ENCODE data around the gene CARNS1.
A peak's percentile ranks its signal among the peaks of the same experiment; 100 is the strongest.

The CARNS1 gene, protein sequence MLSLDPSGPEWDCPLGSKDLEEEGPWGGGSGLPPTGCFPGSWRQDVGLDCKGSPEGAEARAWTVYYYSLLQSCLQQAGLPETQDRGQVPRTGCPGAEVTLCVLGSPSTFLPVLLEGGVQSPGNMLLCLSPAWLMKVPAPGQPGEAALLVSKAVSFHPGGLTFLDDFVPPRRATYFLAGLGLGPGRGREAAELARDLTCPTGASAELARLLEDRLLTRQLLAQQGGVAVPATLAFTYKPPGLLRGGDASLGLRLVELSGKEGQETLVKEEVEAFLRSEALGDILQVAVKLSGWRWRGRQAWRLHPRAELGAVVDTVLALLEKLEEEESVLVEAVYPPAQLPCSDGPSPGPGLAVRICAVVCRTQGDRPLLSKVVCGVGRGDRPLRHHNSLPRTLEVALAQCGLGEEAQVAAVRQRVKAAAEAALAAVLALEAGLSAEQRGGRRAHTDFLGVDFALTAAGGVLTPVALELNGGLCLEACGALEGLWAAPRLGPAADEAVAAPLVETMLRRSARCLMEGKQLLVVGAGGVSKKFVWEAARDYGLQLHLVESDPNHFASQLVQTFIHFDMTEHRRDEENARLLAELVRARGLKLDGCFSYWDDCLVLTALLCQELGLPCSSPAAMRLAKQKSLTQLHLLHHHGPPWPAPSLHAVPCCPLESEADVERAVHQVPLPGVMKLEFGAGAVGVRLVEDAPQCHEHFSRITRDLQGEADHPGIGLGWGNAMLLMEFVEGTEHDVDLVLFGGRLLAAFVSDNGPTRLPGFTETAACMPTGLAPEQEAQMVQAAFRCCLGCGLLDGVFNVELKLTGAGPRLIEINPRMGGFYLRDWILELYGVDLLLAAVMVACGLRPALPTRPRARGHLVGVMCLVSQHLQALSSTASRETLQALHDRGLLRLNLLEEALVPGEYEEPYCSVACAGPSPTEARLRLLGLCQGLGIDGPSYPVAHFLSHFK

DNA sequence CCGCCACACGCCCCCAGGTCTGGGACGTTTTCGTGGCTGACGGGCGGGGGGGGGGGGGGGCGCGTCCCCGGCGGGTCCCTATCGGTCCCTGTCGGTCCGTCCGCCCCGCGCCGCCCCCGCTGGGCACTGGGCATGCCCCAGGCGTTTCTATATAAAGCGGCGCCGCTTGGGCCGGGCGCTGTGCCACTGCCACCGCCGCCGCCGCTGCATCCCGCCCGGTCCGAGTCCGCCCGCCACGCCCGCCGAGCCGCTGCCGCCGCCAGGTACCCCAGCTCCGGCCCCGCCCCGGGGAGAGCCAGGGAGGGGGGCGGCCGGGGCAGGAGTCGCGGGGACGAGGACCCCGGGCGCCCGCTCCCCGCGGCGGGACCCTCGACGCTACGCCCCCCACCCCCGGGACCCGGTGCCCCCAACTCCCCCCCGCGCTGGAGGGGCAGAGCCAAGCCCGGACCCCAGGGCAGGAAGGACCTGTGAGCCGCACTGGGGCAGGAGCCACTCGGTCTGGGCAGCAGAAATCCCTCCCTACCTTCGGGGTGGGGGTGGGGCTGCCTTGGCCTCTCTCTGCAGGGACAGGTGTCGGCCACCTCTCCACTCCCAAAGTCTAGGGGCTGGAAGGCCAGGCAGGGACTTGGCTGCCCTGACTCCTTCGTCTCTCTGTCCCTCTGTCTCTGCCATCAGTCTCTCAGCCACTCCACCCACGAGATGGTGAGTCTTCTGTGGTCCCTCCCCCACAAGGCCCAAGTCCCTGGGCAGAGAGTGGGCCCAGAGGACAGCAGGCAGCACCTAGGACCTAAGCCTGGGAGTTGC lies at the start of gene CARNS1:
Gene CARNS1 (plus strand): TSS at position 178 of the 804 bp plus-strand sequence. CDS start 522 bp downstream, at position 700.
- no peak for DNase-seq (ENCODE audit: low spot score)

DNA sequence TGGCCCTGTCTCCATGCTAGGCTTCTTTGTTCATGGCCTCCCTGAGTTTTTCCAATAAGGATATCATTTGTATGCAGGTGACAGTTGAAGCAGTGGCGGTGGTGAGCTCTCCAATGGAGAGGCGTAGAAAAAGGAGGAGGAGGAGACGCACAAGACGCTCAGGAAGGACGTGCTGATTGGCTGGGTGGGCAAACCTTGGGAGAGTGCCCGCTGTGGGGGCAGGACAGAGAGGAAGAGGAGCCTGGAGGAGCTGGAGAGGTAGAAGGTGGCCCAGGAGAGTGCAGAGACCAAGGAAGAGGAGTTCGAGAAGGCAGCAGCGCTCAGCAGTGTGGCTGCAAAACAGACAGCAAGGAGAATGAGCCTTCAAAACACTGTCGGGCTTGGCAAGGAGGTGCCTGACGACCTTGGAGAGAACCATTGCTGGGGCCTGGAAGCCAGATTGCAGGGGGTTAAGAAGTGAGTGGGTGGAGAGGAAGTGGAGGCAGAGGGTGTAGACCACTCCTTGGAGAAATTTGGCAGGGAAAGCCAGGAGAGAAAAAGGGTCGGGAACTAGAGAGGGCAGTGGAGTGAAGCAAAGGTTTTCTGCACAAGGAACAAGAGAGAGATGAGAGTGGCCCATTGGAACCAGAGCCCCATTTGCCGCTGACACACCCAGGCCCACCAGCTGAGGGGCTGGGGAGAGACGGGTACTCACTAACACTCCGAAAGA lies 49.6 kb upstream of the CARNS1 start:
- DNase-seq (ENCODE audit: low spot score), result no peak

DNA sequence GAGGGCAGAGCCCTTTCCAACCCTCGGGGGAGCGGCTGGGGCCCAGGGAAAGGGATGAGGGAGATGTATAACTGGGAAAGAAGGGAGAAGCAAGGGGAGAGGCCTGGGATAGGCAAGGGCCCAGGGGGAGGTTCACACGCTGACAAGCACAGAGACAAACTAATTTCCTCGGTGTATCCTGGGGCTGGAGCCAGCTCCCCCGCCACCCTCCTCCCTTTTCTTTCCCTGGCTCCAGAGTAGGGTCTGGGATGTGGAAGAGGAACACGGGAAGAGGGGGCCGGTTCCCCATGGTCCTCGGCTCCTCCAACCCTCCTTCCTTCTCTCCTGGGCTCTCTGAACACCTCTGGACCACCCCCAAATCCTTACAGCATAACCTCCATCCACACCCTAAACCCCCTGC lies 48.9 kb upstream of the CARNS1 start:
- no peak for DNase-seq (ENCODE audit: low spot score)

DNA sequence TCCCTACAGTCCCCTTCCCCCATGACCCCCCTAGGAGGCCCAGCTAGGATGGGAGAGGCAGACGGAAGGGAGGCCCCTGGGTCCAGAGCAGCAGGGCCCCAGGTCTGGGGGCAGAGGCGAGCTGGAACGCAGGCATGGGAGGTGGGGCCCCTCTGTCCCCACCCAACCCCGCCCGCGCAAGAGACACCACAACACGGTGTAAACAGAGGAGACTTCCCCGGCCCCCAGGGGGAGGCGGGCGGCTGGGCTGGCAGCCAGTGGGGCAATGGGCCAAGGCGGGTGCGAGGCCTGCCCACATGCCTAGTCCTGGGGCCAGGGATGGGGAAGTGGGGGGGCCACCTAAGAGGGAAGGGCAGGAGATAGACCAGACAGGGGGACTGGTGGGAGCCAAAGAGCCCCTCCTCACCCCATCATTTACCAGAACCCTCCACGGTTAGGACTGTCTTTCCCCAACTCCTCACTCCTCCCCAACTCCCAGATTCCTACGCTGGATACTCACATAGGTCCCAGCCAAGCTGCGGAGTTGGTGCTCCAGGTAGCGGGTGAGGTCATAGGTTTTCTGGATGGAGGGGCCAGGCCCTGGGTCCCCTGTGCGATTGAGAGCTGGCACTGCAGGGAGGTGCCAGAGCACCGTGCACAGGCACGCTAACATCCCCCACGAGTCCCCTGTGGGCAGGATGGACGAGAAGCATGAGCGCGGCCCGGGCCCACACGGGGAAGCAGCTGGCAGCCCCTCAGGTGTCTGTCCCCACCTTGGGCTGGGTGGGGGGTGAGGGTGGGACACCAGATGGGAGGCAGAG lies 48.3 kb upstream of the CARNS1 start:
- DNase-seq (ENCODE audit: low spot score), result no peak

DNA sequence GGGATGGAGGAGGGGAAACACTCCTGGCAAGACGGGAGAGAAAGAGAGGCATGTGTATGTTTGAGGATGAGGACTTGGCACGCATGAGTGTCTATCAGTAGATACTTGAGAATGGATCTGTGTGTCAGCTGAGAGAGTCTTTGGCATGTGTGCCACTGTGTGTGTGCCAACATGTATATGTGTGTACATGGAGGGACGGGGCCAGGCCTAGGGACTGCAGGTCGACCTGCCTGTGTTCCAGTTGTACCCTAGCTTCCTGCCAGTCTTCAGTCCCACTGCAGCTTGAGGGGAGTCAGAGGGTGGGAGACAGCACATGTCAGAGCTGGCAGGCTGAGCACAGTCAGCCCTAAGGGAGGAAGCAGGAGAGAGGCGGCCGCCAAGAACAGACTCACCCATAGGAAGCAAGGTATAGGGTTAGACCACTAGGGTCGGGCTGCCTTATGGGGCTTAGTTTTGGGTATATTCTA lies 47.7 kb upstream of the CARNS1 start:
- DNase-seq (ENCODE audit: low spot score), result no peak

DNA sequence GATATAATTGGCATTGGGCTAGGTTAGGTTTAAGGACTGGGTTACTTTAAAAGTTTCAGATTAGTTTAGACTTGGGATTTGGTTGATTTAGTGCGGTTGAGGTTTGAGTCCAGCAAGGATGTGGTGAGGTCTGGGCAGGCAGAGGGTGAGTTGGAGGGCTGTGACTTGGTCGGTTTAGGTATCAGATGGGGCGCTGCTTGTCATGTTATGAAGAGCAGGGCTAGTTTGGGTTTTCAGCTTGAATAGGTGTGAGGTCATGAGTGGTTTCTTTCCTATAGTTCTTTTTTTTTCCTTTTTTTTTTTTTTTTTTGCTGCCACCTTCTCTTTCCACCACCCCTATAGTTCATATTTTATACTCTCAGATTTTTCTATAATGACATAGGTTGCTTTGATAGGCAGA lies 46.9 kb upstream of the CARNS1 start:
- no peak for DNase-seq (ENCODE audit: low spot score)

DNA sequence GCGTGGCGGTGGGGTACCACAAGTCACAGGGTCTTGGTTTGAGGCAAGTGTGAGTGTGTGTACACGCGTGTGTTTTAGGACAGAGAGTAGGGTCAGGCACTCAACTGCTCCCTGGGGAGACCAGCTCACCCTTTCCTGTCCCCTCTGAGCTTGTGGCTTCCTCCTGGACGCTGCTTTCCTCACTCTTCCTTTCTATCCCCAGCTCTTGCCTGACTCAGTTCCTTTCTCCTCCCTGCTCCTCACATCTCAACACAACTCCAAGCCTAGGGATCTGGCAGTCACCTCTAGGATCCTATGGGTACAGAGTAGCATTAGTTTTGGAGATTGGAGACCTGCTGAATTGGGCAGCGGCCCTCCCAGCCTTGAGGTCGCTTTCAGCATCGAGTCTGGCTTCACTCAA lies 46.2 kb upstream of the CARNS1 start:
- DNase-seq (ENCODE audit: low spot score), result no peak

DNA sequence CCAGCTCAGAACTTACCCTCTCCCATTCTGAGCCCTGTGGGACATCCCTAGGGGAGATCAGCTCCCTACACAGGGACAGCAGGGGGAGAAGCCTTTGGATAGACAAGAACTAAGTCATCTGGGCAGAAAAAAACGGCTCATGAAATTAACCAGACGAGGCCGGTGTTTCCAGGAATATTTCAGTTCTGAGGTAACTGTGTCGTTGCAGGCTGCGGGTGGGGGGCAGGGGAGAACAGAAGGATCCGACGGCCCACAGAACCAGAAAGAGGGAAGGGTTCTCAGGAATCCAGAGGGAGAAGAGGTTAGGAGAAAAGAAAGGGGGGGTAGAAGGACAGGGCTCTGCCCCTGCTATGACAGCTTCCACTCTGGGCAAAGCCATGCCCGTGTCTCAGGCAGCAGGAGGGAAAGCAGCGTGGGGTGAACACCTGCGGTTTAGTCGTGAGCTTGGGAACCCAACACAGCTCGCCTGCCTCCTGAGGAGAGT lies 45.6 kb upstream of the CARNS1 start:
- no peak for DNase-seq (ENCODE audit: low spot score)

DNA sequence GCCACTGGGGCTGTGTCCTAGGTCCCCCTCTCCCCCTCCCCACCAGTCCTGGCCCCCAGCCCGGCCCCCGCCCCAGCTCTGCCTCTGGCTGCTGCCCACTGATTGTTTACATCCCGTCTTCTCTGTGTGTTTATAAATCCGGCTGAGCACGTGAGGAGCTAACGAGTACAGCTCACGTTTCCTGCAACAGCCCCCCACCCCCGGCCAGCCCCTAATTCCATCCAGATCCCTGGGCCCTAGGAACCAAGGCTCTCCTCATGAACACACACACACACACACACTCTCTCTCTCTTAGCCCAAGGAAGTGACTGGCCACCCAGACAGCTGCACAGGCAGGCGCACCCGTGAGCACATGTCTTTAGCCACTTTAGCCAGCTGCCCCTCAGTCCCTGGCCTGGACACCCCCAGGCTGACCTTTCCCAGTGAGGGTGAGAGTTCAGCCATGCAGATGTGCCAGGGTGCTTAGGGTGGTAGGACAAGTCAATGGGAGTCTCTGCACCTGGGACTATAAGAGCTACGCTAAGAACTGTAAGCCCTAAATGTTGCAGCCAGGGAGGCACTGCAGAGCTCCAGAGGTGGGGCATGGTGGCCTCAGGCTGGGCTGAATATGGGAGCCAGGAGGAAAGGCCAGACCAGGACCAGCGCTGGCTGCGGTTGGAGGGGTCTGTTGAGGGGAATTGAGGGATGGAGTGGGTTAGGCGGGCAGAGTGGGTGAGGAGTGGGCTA lies 45.0 kb upstream of the CARNS1 start:
- DNase-seq (ENCODE audit: low spot score), result no peak

DNA sequence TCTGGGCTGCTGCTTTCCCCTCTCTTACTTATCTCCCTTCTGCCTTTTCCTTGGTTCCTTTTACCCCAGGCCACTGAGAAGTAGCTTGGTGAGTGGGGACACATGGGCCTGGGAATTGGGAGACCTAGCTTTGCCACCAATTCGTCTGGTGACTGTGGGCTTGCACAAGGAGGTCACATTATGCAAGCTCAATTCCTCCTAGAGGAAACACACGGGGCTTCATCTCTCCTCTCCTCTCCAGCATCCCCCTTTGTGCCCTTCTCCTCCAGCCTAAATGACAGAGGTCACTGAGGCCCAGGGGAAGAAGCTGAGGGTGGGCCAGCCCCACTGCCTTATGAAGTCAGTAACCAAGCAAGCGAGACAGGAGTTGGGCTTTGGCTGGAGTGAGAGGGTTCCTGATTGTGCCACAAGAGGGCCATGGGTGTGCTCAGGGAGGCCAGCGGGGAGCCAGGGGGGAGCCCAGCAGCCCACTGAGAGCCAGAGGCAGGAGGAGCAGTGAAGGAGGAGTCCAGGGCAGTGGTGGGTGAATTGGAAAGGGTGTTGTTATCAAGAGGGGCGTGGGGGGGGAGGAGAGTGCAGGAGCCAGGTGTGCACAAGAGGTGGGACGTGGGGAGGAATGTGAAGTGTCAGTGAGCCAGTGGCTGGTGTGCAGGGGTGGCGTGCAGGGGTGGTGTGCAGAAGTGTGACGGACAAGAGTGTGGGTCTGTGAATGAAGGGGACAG lies 44.1 kb upstream of the CARNS1 start:
- peak; percentile 73 for DNase-seq (ENCODE audit: low spot score)

DNA sequence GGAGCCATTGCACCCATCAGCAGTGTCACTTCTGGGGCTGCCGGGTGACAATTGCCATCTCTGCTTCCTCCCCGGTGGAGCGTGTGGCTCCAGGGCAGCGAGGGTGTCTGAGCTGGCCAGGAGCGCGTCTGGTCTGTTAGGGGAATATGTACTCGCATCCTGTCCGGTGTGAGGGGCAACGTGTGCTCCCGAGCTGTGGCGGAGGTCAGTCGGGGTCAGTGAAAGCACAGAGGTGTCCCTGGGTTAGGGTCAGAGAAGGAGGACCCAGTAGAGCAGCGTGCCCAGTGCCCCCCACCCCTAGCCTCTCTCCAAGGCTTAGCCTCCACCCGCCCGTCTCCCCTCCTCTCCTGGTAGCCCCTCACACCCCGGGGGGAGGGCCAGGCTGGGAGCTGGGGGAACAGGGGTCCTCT lies 43.6 kb upstream of the CARNS1 start:
- DNase-seq (ENCODE audit: low spot score), result no peak

DNA sequence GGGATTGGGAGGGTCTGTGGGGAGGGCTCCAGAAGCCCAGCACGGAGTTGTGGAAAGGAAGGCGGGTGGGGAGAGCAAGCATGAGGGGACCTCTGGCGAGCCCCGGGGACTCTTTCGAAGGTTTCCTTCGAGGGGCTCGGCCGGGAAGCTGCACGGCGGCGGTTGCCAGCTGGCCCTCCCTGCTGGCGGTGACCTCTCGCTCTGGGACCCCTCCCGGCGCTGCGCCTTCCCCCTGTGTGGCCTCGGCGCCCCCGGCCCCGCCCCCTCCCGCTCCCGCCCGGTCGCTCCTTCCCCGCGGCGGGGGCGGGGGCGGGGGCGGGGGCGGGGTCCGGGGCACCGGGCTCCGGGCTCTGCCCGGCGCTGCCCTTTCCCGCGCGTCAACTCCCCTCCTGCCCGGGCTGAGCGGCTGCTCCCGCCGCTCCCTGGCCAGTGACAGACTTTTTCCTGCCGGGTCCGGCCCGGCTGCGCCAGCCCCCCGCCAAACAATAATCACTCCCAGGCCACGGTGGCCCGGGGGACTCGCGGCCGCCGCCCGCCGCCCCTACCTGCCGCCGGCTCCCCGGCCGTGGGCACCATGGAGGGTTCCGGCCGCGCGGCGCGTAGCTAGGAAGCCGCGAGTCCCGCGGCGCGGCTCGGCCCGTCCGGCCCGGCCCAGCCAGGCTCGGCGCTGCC lies 43.0 kb upstream of the CARNS1 start:
- DNase-seq (ENCODE audit: low spot score), result peak; percentile 72

DNA sequence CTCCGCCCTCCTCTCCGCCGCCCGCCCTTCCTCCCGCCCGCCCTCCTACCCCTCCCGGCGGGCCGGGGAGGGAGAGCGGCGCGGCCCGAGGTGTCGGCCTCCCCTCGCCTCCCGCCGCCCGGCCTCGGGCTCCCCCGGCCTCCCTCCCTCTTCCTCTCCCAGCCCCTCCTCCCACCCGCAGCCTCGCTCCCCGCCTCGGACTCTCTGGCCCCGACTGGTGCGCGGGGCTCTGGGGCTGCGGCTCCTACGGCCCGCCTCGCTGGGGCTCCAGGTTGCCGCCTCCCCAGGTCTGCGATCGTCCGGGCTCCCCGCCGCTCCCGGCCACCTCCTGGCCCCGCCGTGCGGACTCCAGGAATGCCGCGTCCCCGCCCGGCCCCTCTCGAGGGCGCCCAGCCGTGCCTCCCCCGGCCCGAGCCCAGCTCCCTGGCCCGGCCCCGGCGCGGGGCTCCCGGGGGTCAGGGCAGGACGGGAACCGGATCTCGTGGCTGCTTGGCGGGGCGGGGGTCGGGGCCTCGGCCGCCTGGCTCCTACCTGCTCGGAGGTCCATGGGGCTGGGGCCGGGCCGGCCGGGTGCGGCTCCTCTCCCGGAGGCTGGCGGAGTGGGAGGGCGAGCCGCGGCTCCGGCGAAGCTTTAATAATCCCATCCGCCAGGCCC lies 42.4 kb upstream of the CARNS1 start, which contains the start of gene CLCF1:
Gene CLCF1 (minus strand): TSS at position 606 of the 655 bp plus-strand sequence. CDS start 59 bp downstream, at position 547.
- peak; percentile 85 for DNase-seq (ENCODE audit: low spot score)

DNA sequence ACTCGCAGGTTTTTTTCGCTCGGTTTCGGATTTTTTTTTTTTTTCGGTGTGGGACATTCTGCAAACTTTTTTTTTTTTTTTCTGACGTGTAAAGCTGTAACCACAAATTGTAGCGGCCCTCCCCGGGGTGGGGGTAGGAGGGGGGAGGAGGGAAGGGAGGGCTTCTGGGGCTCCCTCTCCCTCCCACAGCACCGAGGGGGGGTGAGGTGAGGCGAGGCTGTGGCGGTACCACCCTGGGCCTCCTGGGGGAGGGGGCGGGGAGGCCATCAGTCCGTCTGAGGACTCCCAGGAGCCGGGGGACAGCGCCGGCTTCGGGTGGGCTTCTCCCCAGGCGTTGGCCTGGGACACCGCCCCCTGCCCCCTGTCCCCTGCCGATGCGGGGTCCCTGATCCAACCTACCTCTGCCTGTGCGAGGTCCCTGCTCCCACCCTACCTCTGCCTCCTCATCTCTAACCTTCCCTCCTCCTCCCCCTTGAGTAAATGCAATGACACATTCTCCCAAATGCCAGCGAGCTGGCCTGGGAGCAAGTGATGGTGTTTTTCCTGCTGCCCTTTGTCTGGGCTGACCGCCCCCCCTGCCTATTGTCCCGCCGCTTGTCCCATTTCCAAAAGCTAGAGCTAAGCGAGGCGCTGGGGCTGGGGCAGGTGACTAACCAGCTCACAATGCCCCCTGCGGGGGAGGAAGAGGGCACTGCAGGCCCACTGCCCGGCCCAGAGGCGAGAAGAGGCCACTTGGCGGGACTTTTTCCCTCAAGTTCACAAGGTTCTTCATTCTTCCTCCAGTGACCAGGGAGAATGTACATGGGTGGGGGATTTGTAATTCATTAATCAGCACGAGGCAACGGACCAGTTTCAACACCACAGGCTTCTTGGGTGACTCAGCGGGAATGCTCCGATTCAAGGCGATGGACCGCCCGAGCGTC lies 41.6 kb upstream of the CARNS1 start:
- DNase-seq (ENCODE audit: low spot score), result peak; percentile 77

DNA sequence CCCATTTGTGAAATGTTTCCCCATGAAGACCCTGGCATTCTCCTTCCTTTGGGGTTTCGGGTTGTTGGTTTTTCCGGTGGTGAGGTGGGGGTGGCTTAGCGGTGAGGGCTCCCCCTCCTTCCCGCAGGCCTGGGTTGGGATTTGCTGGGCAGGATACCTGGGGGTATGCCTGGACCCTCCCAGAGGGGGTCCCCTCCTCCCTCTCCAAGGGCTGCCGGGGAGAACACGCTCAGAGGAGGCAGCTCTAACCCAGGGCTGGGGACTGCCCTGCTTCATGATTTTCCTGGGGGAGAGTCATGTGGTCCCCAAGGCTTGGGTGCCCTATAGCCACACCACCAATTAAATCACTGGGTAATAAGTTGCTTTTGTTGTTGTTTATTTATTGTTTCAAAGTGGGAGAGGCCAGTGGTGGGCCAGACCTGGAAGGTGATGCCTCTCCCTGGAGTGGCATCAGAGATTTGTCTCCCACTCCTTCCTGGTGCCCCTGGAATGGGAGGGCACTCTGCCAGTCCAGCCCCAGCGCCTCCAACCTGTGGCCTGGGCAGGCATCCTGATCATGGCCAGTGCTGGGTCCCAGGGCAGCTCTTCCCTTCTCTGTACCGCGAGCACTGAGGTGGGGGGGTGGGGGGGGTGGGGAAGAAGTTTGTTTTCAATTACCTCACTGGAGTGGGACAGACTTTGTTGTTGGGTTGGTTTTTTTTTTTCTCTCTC lies 40.8 kb upstream of the CARNS1 start:
- no peak for DNase-seq (ENCODE audit: low spot score)

Measured in iPS-NIHi11 (cell line).